ENCODE measurements around the gene BICD2. TPM values are rescaled to one million over a fixed set of nuclear protein-coding genes. Genes with fewer than 3 reads are reported as not detected.

The BICD2 gene
- total and polyA plus RNA-seq, 12 donors: 22.5 to 41.8 (median 33.2) TPM

DNA sequence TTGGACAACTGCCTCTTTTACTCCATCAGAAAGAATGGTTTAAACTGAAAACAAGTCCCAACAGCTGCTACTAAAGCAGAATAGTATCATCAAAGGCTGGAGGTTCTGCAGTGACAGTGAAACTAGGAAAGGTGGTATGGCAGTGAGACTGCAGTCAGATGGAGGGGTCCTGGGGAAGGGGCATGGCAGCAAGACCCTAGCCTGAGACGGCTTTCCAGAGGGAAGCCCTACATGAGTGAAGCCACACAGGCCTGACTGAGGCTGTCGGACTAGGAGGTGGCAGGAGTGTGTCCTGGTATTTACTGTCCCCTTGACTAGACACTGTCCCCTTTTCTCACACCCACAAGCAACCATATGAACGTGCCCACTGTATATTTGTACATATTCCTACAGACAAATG is 54.3 kb downstream of the BICD2 start:
- intact Hi-C loops (cut with DNase I): loop anchor here in 2 of 10 donors (5.0 kb wide), 1 partner anchor 38 kb away; the partner anchor contains the start of gene IPPK (in 2 of the 2)
- no peak overlapping the region for H3K27ac ChIP-seq
- TF ChIP-seq, protein P1, sequence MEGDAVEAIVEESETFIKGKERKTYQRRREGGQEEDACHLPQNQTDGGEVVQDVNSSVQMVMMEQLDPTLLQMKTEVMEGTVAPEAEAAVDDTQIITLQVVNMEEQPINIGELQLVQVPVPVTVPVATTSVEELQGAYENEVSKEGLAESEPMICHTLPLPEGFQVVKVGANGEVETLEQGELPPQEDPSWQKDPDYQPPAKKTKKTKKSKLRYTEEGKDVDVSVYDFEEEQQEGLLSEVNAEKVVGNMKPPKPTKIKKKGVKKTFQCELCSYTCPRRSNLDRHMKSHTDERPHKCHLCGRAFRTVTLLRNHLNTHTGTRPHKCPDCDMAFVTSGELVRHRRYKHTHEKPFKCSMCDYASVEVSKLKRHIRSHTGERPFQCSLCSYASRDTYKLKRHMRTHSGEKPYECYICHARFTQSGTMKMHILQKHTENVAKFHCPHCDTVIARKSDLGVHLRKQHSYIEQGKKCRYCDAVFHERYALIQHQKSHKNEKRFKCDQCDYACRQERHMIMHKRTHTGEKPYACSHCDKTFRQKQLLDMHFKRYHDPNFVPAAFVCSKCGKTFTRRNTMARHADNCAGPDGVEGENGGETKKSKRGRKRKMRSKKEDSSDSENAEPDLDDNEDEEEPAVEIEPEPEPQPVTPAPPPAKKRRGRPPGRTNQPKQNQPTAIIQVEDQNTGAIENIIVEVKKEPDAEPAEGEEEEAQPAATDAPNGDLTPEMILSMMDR (IDR thresholded peaks at IDR 0.05): no peak
- 85 to 89% methylated on average over 3 of the region's 3 CpGs for WGBS, 2 donors
- no peaks in the 10 kb centered on the region for H3K27me3 ChIP-seq
- DNase-seq: no peak
- no peak overlapping the region for H3K4me3 ChIP-seq
- peaks cover 0 to 68% (median 18%) of the 10 kb centered on the region in 9 donors for H3K36me3 ChIP-seq
- no peak for ATAC-seq
- no peaks in the 10 kb centered on the region for H3K9me3 ChIP-seq
- H3K4me1 ChIP-seq: peaks cover 0 to 20% (median 7%) of the 10 kb centered on the region in 9 donors

DNA sequence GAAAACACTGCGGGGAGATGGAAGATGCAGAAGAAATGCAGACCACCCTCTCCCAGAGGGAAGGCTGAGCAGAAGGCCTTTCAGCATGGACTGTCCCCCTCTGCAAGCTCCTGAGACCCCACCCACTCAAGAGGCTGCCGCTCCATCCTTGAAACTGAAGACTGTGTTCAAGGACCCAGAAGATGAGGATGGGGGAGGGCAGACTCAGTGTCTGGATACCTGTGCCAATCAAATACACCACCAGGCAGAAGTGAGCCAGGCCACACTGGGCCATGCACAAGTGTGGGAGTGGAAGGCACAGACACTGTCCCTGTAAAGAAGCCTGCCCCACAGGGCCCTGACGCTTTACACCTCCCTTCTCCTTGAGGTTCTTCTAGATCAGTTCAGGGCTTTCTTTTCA is 54.7 kb downstream of the BICD2 start:
- 93 to 96% methylated on average over 3 of the region's 3 CpGs for WGBS, 2 donors
- Histone ChIP-seq H3K9me3 (no peaks in the 10 kb centered on the region), H3K4me1 (peaks cover 0 to 16% (median 4%) of the 10 kb centered on the region in 9 donors), H3K4me3 (no peak overlapping the region), H3K27ac (no peak overlapping the region), H3K36me3 (peaks cover 0 to 64% (median 18%) of the 10 kb centered on the region in 9 donors), H3K27me3 (no peaks in the 10 kb centered on the region)
- no peak for DNase-seq
- intact Hi-C loops (cut with DNase I): loop anchor here in 2 of 10 donors (5.0 kb wide), 1 partner anchor 38 kb away; the partner anchor contains the start of gene IPPK (in 2 of the 2)
- TF ChIP-seq, protein P1 (IDR thresholded peaks at IDR 0.05): no peak
- ATAC-seq: no peak

DNA sequence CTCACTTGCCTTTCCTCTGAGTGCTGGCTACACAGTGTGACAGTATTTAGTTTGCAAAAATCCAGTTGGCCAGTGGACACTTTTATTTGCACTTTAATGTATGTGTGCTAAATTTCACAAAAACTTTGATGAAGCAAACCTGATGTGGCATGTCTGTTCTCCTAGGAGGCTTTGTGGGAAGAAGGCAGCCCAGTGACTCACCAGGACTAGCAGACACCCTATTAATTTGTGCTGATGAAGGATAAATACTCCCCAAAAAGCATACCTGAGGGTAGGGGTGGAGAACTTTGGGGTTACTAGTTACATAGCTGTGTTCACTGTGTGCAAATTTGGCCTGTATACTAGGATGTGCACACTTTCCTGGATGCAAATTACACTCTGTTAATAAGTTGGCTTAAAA is 55.4 kb downstream of the BICD2 start:
- intact Hi-C loops (cut with DNase I): no loop called here
- TF ChIP-seq, protein P1 (IDR thresholded peaks at IDR 0.05): no peak
- peaks cover 0 to 12% (median 0%) of the 10 kb centered on the region in 9 donors for H3K4me1 ChIP-seq
- no peaks in the 10 kb centered on the region for H3K27me3 ChIP-seq
- H3K4me3 ChIP-seq: no peak overlapping the region
- no peaks in the 10 kb centered on the region for H3K9me3 ChIP-seq
- ATAC-seq (no peak), DNase-seq (no peak)
- H3K27ac ChIP-seq: no peak overlapping the region
- peaks cover 0 to 57% (median 18%) of the 10 kb centered on the region in 9 donors for H3K36me3 ChIP-seq

DNA sequence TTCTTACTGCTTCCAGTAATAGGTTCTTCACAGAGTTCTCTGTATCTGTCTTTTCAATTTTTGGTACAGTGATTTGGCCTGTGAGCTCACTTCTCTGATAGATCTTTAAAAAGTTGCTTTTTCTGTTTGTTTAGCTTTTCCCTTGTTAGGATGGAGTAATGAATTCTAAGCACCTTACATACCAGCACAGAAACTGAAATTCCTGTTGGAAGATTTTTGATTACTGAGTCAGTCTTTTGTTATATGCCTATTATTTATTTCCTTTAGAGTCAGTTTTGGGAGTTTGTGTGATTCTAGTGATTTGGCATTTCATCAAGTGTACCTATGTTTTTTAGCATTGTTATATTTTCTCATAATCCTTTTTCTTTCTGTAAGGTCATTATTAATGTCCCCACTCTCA is 57.1 kb downstream of the BICD2 start:
- intact Hi-C loops (cut with DNase I): no loop called here
- Histone ChIP-seq H3K4me3 (no peak overlapping the region), H3K4me1 (peaks cover 0 to 11% (median 0%) of the 10 kb centered on the region in 9 donors), H3K27me3 (no peaks in the 10 kb centered on the region), H3K36me3 (peaks cover 0 to 40% (median 10%) of the 10 kb centered on the region in 9 donors), H3K27ac (no peak overlapping the region), H3K9me3 (no peaks in the 10 kb centered on the region)
- TF ChIP-seq, protein P1 (IDR thresholded peaks at IDR 0.05): no peak
- no peak for ATAC-seq
- no peak for DNase-seq

All from heart right ventricle (tissue), 16 donors.